GM12891 (cell line): ENCODE results near the gene LYRM4.

Experiments
- POLR2A ChIP-seq: IDR thresholded peaks from 2 replicates; pipeline ENCODE4 v1.6.1; 2011; ENCODE audit warnings: low read depth, low read length, control low read depth
- POLR2AphosphoS5 ChIP-seq: IDR thresholded peaks from 2 replicates; pipeline ENCODE4 v1.6.1; 2011; ENCODE audit warnings: low read depth, low read length, control low read depth
- SPI1 ChIP-seq: IDR thresholded peaks from 2 replicates; pipeline ENCODE4 v1.6.1; 2011; ENCODE audit warnings: low read depth, low read length, control low read depth
- TAF1 ChIP-seq: IDR thresholded peaks from 2 replicates; pipeline ENCODE4 v1.6.1; 2011; ENCODE audit warnings: low read depth, low read length, control low read depth

- TF ChIP-seq POLR2A (no peak), POLR2AphosphoS5 (no peak), TAF1 (no peak), SPI1 (no peak)
Observed at GRCh38 chr6:5167501-5167900, 93.2 kb downstream of the LYRM4 start.
